AG10803 (cell line): Measurements from ENCODE around the gene ROMO1.
A peak's percentile ranks its signal among the peaks of the same experiment; 100 is the strongest.
"Not testable (repeated sequence)": the region's sequence is repeated elsewhere in the genome, so short reads cannot be mapped to it uniquely, and the experiment has no call there.

Experiments
- DNase-seq: peaks from one replicate; pipeline ENCODE4 v3.0.0; 2010; ENCODE audit warnings: low read depth
- H3K4me3 ChIP-seq: 2 replicates; pipeline ENCODE4 v1.5.1; 2011; ENCODE audit warnings: mild to moderate bottlenecking, low read length, control low read depth
- CTCF ChIP-seq: conservative IDR thresholded peaks from 2 replicates; pipeline ENCODE4 v1.5.1; 2011; ENCODE audit warnings: mild to moderate bottlenecking, low read length, control low read depth, inconsistent platforms

The ROMO1 gene

GRCh38 chr20:35710884-35711587, 11.8 kb downstream of the ROMO1 start:
- H3K4me3 ChIP-seq, result no peak overlapping the region
- TF ChIP-seq CTCF, result no peak
- no peak for DNase-seq

GRCh38 chr20:35711588-35712209, 12.5 kb downstream of the ROMO1 start:
- TF ChIP-seq CTCF, result no peak
- H3K4me3 ChIP-seq, result no peak overlapping the region
- DNase-seq, result no peak

GRCh38 chr20:35713120-35713519, 13.9 kb downstream of the ROMO1 start:
- not testable (repeated sequence) for DNase-seq, H3K4me3 ChIP-seq

- no peak overlapping the region for H3K4me3 ChIP-seq
- DNase-seq, result no peak
- no peak for TF ChIP-seq CTCF
These were observed 14.9 kb downstream of the ROMO1 start for GRCh38 chr20:35714127-35714526.

GRCh38 chr20:35715652-35716051, 16.4 kb downstream of the ROMO1 start:
- no peak for DNase-seq
- TF ChIP-seq CTCF, result no peak
- H3K4me3 ChIP-seq, result no peak overlapping the region

- TF ChIP-seq CTCF, result no peak
- DNase-seq, result no peak
- no peak overlapping the region for H3K4me3 ChIP-seq
These were observed 17.1 kb downstream of the ROMO1 start for GRCh38 chr20:35716330-35716729.

GRCh38 chr20:35718321-35718720, 19.1 kb downstream of the ROMO1 start:
- H3K4me3 ChIP-seq, DNase-seq: not testable (repeated sequence)

GRCh38 chr20:35718972-35719635, 19.9 kb downstream of the ROMO1 start:
- peak; percentile 76 for DNase-seq
- no peak overlapping the region for H3K4me3 ChIP-seq
- no peak for TF ChIP-seq CTCF
